IMR-90 (cell line): ENCODE data around the gene SULT1B1. TPM values are rescaled to one million over a fixed set of nuclear protein-coding genes. Genes with fewer than 3 reads are reported as not detected.

Source experiments
- ATAC-seq: fragments of 200-7000 bp; cut with Tn5 transposase; 2 replicates; pipeline ENCODE4 v1.9.1; 2020; ENCODE audit warnings: low read depth, mild to moderate bottlenecking, moderate library complexity
- BruUV-seq: library from RNA; stranded (reverse); fragments of 400-500 nt; replicated peaks from 2 replicates; lab custom pipeline; 2021; lab: Mats Ljungman, UMichigan
- CTCF ChIA-PET: fragments of 300-600 bp; formaldehyde crosslinking; extraction: SDS; loops from one replicate; lab custom pipeline; 2021; ENCODE audit warnings: antibody characterized with exemption; lab: Yijun Ruan, JAX
- POLR2A ChIA-PET: fragments of 300-600 bp; sonication (Branson Sonifier 250); formaldehyde crosslinking; loops from one replicate; lab custom pipeline; 2022; ENCODE audit warnings: antibody characterized with exemption; ENCODE audit not compliant: unreplicated experiment; lab: Charles Lee
- DNase-seq: peaks from one replicate; pipeline ENCODE4 v3.0.0; 2013
- H2AFZ ChIP-seq: replicated peaks from 2 replicates; pipeline ENCODE3; 2013; ENCODE audit warnings: low read length, mild to moderate bottlenecking; ENCODE audit not compliant: poor library complexity
- H2AK5ac ChIP-seq: 2 replicates; pipeline ENCODE4 v1.6.1; 2013; ENCODE audit warnings: low read depth, low read length, inconsistent platforms
- H2AK9ac ChIP-seq: replicated peaks from 2 replicates; pipeline ENCODE3; 2013; ENCODE audit warnings: mild to moderate bottlenecking, low read depth, low read length, moderate library complexity; ENCODE audit not compliant: poor library complexity
- H2BK120ac ChIP-seq: 2 replicates; pipeline ENCODE4 v1.6.1; 2013; ENCODE audit warnings: low read depth, low read length, inconsistent platforms
- H2BK15ac ChIP-seq: 3 replicates; pipeline ENCODE4 v1.6.1; 2013; ENCODE audit warnings: low read depth, low read length, inconsistent platforms
- H2BK20ac ChIP-seq: 2 replicates; pipeline ENCODE4 v1.6.1; 2013; ENCODE audit warnings: low read depth, mild to moderate bottlenecking, inconsistent platforms, low read length, moderate library complexity
- H2BK5ac ChIP-seq: 2 replicates; pipeline ENCODE4 v1.6.1; 2013; ENCODE audit warnings: mild to moderate bottlenecking, low read depth, low read length, inconsistent platforms; ENCODE audit not compliant: poor library complexity, severe bottlenecking
- H3K14ac ChIP-seq: replicated peaks from 2 replicates; pipeline ENCODE4 v1.6.1; 2013; ENCODE audit warnings: low read depth, low read length, inconsistent platforms
- H3K18ac ChIP-seq: 2 replicates; pipeline ENCODE4 v1.6.1; 2013; ENCODE audit warnings: low read depth, low read length, control low read depth
- H3K23ac ChIP-seq: 2 replicates; pipeline ENCODE4 v1.6.1; 2013; ENCODE audit warnings: low read depth, low read length, inconsistent platforms
- H3K27ac ChIP-seq: 2 replicates; pipeline ENCODE4 v1.5.1; 2013; ENCODE audit warnings: mild to moderate bottlenecking, control low read depth, low read length; ENCODE audit not compliant: insufficient read depth
- H3K27me3 ChIP-seq: 2 replicates; pipeline ENCODE4 v1.6.1; 2013; ENCODE audit warnings: low read length; ENCODE audit not compliant: control insufficient read depth, insufficient read depth
- H3K36me3 ChIP-seq: 2 replicates; pipeline ENCODE4 v1.6.1; 2013; ENCODE audit warnings: low read length, mixed read lengths; ENCODE audit not compliant: control insufficient read depth, insufficient read depth
- H3K4ac ChIP-seq: 2 replicates; pipeline ENCODE4 v1.6.1; 2013; ENCODE audit warnings: low read depth, low read length, inconsistent platforms
- H3K4me1 ChIP-seq: 2 replicates; pipeline ENCODE4 v1.6.1; 2013; ENCODE audit warnings: low read length, mixed read lengths; ENCODE audit not compliant: control insufficient read depth, insufficient read depth
- H3K4me2 ChIP-seq: 2 replicates; pipeline ENCODE4 v1.6.1; 2013; ENCODE audit warnings: low read depth, mild to moderate bottlenecking, control low read depth, low read length, moderate library complexity
- H3K4me3 ChIP-seq: 2 replicates; pipeline ENCODE4 v1.5.1; 2013; ENCODE audit warnings: low read depth, mild to moderate bottlenecking, control low read depth, low read length, moderate library complexity; ENCODE audit not compliant: insufficient read depth
- H3K56ac ChIP-seq: 2 replicates; pipeline ENCODE4 v1.6.1; 2013; ENCODE audit warnings: low read length, inconsistent platforms; ENCODE audit not compliant: insufficient read depth; ENCODE audit errors: extremely low read depth
- H3K79me1 ChIP-seq, 2 experiments: 2 replicates each; pipeline ENCODE4 v1.6.1; 2013; ENCODE audit warnings: low read length in 2 of 2, inconsistent platforms in 1 of 2, low read depth in 1 of 2
- H3K9ac ChIP-seq: 2 replicates; pipeline ENCODE4 v1.6.1; 2013; ENCODE audit warnings: low read depth, low read length, control low read depth
- H3K9me1 ChIP-seq: 2 replicates; pipeline ENCODE4 v1.6.1; 2013; ENCODE audit warnings: low read length, inconsistent platforms; ENCODE audit not compliant: insufficient read depth
- H3K9me3 ChIP-seq: 2 replicates; pipeline ENCODE4 v1.6.1; 2013; ENCODE audit warnings: low read length; ENCODE audit not compliant: control insufficient read depth, insufficient read depth
- H4K20me1 ChIP-seq: 2 replicates; pipeline ENCODE4 v1.6.1; 2013; ENCODE audit warnings: low read length, inconsistent platforms; ENCODE audit not compliant: insufficient read depth
- H4K5ac ChIP-seq: 2 replicates; pipeline ENCODE4 v1.6.1; 2013; ENCODE audit warnings: mild to moderate bottlenecking, low read depth, low read length, control low read depth
- H4K8ac ChIP-seq, 2 experiments: 2 replicates each; pipeline ENCODE4 v1.6.1; 2013; ENCODE audit warnings: low read depth in 2 of 2, low read length in 2 of 2, control low read depth in 1 of 2, inconsistent platforms in 1 of 2
- H4K91ac ChIP-seq: 2 replicates; pipeline ENCODE4 v1.6.1; 2013; ENCODE audit warnings: low read depth, low read length, inconsistent platforms; ENCODE audit not compliant: insufficient read depth
- BHLHE40 ChIP-seq: fragments of 150-350 bp; IDR thresholded peaks from 2 replicates; pipeline ENCODE4 v1.6.1; 2016; ENCODE audit warnings: mild to moderate bottlenecking, low read depth, low read length
- CEBPB ChIP-seq: IDR thresholded peaks from 2 replicates; pipeline ENCODE4 v1.6.1; 2012; ENCODE audit warnings: low read depth, low read length, improper control_type of control experiment
- CHD1 ChIP-seq: IDR thresholded peaks from 2 replicates; pipeline ENCODE4 v1.6.1; 2012; ENCODE audit warnings: low read depth, low read length, improper control_type of control experiment
- FOS ChIP-seq: fragments of 150-350 bp; IDR thresholded peaks from 2 replicates; pipeline ENCODE4 v1.6.1; 2016; ENCODE audit warnings: low read depth, low read length
- MAFK ChIP-seq: IDR thresholded peaks from 2 replicates; pipeline ENCODE4 v1.6.1; 2012; ENCODE audit warnings: low read depth, low read length, improper control_type of control experiment
- MAZ ChIP-seq: IDR thresholded peaks from 2 replicates; pipeline ENCODE4 v1.6.1; 2012; ENCODE audit warnings: low read depth, mild to moderate bottlenecking, low read length, improper control_type of control experiment, moderate library complexity, borderline replicate concordance
- MXI1 ChIP-seq: IDR thresholded peaks from 2 replicates; pipeline ENCODE4 v1.6.1; 2012; ENCODE audit warnings: low read depth, mild to moderate bottlenecking, low read length, moderate library complexity, borderline replicate concordance
- NFE2L2 ChIP-seq: fragments of 150-350 bp; IDR thresholded peaks from 2 replicates; pipeline ENCODE4 v1.6.1; 2016; ENCODE audit warnings: low read depth, mild to moderate bottlenecking, low read length
- POLR2A ChIP-seq: IDR thresholded peaks from 2 replicates; pipeline ENCODE4 v1.6.1; 2012; ENCODE audit warnings: mild to moderate bottlenecking, low read depth, low read length
- RCOR1 ChIP-seq: IDR thresholded peaks from 2 replicates; pipeline ENCODE4 v1.6.1; 2012; ENCODE audit warnings: mild to moderate bottlenecking, low read length, improper control_type of control experiment; ENCODE audit not compliant: insufficient replicate concordance
- dilution Hi-C: fragments of 300-500 bp; cut with HindIII; formaldehyde crosslinking; loops from one replicate; pipeline ENCODE4 v1.14.3; 2018; ENCODE audit warnings: low sequenced_read_pairs; ENCODE audit not compliant: unreplicated experiment
- in situ Hi-C: fragments of 300-500 bp; cut with MboI; formaldehyde crosslinking; loops from 3 replicates; pipeline ENCODE4 v1.14.3; 2019; ENCODE audit warnings: low sequenced_read_pairs, inconsistent platforms, mixed read lengths
- intact Hi-C: fragments of 100-400 bp; cut with micrococcal nuclease; formaldehyde crosslinking; loops from 2 replicates; pipeline ENCODE4 v1.10.0; 2022
- polyA plus RNA-seq, 3 experiments: library from polyadenylated mRNA; depleted of rRNA; stranded (reverse); fragments of >200 nt; gene quantifications; 2 replicates each; pipeline ENCODE4 v1.2.3, GENCODE V29; 2012; ENCODE audit warnings: low replicate concordance in 1 of 3
- total RNA-seq: library from RNA; depleted of rRNA; stranded (reverse); fragments of >200 nt; gene quantifications from 2 replicates; pipeline ENCODE4 v1.2.3, GENCODE V29; 2012
- TF ChIP-seq, protein P1 (sequence below): fragments of 150-350 bp; IDR thresholded peaks from 2 replicates; pipeline ENCODE4 v1.6.1; 2017; ENCODE audit warnings: mild to moderate bottlenecking, antibody characterized with exemption, low read length, low read depth
- TF ChIP-seq, protein P2 (sequence below): conservative IDR thresholded peaks from 2 replicates; pipeline ENCODE4 v1.5.1; 2012; ENCODE audit warnings: mild to moderate bottlenecking, low read depth, low read length, improper control_type of control experiment

Gene SULT1B1
- total and polyA plus RNA-seq, 2 of the 4 experiments (the other 2 are of a cell fraction), result 0.05 to 0.18 TPM

DNA sequence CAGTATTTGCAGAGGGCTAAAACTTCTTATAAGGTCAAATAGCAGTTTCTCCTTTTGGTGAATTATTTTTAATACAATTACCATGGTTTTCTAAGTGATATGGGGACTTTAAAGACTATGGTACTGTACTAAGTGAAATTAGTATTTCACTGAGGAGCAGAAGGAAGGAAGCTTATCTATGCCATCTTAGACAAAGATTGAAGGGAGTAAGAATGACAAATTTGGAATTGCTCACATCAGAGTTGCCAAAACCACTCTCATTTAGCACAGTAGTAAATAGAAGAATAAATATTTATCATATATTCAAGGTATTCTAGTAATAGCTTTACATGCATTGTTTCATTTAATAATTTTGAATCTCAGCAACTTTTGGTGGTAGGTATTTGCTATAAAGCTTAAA lies 30.4 kb downstream of the SULT1B1 start:
- Histone ChIP-seq H3K4me3 (no peak overlapping the region), H2BK20ac (no peak overlapping the region), H2BK5ac (no peak overlapping the region), H4K91ac (no peak overlapping the region), H4K20me1 (no peaks in the 10 kb centered on the region), H2AFZ (no peak overlapping the region), H2AK9ac (no peak overlapping the region), H3K9ac (no peak overlapping the region), H3K36me3 (no peaks in the 10 kb centered on the region), H3K18ac (no peak overlapping the region), H3K4me2 (no peak overlapping the region), H3K14ac (no peak overlapping the region), H3K79me1 (no peaks in the 10 kb centered on the region), H3K4me1 (no peaks in the 10 kb centered on the region), H3K27ac (no peak overlapping the region), H4K5ac (no peak overlapping the region), H3K23ac (no peak overlapping the region), H3K9me3 (no peaks in the 10 kb centered on the region), H2BK120ac (no peak overlapping the region), H4K8ac (no peak overlapping the region), H3K56ac (no peak overlapping the region), H2BK15ac (no peak overlapping the region), H3K9me1 (no peaks in the 10 kb centered on the region), H3K4ac (no peak overlapping the region), H3K27me3 (no peaks in the 10 kb centered on the region), H2AK5ac (no peak overlapping the region)
- dilution Hi-C loops, result no loop called here
- TF ChIP-seq POLR2A, result no peak
- TF ChIP-seq RCOR1, result no peak
- no peak for TF ChIP-seq MAFK
- TF ChIP-seq CEBPB, result no peak
- TF ChIP-seq MAZ, result no peak
- TF ChIP-seq, protein P1, sequence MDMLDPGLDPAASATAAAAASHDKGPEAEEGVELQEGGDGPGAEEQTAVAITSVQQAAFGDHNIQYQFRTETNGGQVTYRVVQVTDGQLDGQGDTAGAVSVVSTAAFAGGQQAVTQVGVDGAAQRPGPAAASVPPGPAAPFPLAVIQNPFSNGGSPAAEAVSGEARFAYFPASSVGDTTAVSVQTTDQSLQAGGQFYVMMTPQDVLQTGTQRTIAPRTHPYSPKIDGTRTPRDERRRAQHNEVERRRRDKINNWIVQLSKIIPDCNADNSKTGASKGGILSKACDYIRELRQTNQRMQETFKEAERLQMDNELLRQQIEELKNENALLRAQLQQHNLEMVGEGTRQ, result no peak
- TF ChIP-seq CHD1, result no peak
- TF ChIP-seq, protein P2, sequence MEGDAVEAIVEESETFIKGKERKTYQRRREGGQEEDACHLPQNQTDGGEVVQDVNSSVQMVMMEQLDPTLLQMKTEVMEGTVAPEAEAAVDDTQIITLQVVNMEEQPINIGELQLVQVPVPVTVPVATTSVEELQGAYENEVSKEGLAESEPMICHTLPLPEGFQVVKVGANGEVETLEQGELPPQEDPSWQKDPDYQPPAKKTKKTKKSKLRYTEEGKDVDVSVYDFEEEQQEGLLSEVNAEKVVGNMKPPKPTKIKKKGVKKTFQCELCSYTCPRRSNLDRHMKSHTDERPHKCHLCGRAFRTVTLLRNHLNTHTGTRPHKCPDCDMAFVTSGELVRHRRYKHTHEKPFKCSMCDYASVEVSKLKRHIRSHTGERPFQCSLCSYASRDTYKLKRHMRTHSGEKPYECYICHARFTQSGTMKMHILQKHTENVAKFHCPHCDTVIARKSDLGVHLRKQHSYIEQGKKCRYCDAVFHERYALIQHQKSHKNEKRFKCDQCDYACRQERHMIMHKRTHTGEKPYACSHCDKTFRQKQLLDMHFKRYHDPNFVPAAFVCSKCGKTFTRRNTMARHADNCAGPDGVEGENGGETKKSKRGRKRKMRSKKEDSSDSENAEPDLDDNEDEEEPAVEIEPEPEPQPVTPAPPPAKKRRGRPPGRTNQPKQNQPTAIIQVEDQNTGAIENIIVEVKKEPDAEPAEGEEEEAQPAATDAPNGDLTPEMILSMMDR, result no peak
- no peak for TF ChIP-seq NFE2L2
- TF ChIP-seq MXI1, result no peak
- TF ChIP-seq BHLHE40, result no peak
- TF ChIP-seq FOS, result no peak
- intact Hi-C loops, result no loop called here
- ChIA-PET CTCF (no interaction called here), POLR2A (no interaction called here)
- in situ Hi-C loops, result no loop called here
- no peak for DNase-seq
- BruUV-seq, result no TSS peak
- no peak for ATAC-seq
